ENCODE data around the gene ECI1.

GRCh38 chr16:2282262-2282661, 30.9 kb upstream of the ECI1 start:
- TF ChIP-seq CTCF (conservative IDR thresholded peaks at IDR 0.05; ENCODE audit: low read depth, low read length): no peak
- no peak for TF ChIP-seq BHLHE40 (IDR thresholded peaks at IDR 0.05; ENCODE audit: low read depth, low read length)
- no peak for TF ChIP-seq POLR2A (IDR thresholded peaks at IDR 0.05; ENCODE audit: low read depth, low read length)

All from IMR-90 (cell line).